Mammary epithelial cell (primary cell): Measurements from ENCODE around the gene GTF3C2.

ENCODE experiments used
- CTCF ChIP-seq, 2 donors: IDR thresholded peaks in 1 of 2; conservative IDR thresholded peaks in 1 of 2; 2 replicates each; pipeline ENCODE4 v1.5.1; 2011 to 2012; ENCODE audit warnings: inconsistent platforms in 2 of 2, low read length in 2 of 2, mild to moderate bottlenecking in 2 of 2, control low read depth in 1 of 2, low read depth in 1 of 2; ENCODE audit not compliant: insufficient read depth in 1 of 2; ENCODE audit errors: extremely low read depth in 1 of 2
- EZH2 ChIP-seq: IDR thresholded peaks from 2 replicates; pipeline ENCODE4 v1.6.1; 2012; ENCODE audit warnings: low read length, inconsistent platforms, borderline replicate concordance

- TF ChIP-seq CTCF (conservative IDR thresholded peaks at IDR 0.05 in 1 of 2, IDR thresholded peaks at IDR 0.05 in 1 of 2; ENCODE audit: extremely low read depth in 1 of 2, insufficient read depth in 1 of 2, low read depth in 1 of 2, low read length in 2 of 2) (no peak), EZH2 (no peak)
Observed at GRCh38 chr2:27307287-27307544, 49.3 kb downstream of the GTF3C2 start.
